NOMO-1 treated with dmso at 0.1 percent for 144 hours (cell line): ENCODE data around the gene NFU1.
"Not testable (repeated sequence)": the region's sequence is repeated elsewhere in the genome, so short reads cannot be mapped to it uniquely, and the experiment has no call there.

Experiments
- DNase-seq: peaks from one replicate; lab custom pipeline; 2025; ENCODE audit not compliant: unreplicated experiment; lab: John Stamatoyannopoulos, UW

NFU1 gene

DNA sequence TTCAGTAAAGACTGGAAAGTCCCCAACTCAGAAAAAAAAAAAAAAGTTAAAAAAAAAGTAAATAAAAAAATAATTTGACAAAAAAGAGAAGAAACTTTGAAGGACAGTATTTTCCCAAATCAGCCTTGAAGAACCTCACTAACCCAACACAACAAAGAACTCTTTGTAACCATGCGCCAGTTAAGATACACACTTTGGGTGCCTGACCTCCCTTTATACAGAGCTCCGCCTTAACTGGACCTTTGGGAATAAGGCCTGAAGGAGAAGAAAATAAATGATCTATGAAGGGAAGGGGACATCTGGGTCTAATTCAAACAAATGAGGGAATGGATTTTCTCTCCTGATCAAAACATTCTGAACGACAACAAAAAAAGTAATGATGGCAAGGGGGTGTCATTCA is 48.0 kb downstream of the NFU1 start:
- DNase-seq: no peak

DNA sequence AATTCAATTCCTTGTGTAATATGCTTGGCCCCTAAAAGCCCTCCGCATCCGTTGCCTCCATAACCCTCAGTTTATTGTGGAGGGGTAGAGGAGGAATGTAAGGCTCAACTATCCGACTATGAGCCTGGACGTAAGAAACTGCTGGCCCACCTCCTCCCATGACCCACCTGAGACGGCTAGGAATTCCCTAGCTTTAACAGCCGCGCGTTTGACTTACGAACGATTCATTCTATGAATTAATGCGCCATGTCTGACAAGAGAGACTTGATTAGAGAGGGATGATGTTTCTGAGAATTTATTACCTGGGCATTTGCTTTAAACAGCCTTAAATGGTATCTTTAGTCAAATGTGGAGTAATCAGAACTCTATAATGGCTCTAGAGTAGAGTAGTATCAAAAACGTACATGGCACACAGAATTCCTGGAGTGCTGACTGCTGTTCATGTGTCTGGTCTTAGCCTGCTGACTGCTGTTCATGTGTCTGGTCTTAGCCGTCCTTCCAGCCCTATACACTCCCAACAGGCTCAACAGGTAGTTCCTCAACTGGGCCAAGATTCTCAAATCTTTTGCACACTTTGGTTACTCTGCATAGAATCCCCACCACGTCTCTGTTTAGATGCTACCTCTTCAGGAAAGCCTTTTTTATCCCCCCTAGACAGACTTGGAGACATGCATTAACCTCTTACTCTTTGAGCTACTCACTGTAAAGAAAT is 49.3 kb downstream of the NFU1 start:
- DNase-seq: no peak

DNA sequence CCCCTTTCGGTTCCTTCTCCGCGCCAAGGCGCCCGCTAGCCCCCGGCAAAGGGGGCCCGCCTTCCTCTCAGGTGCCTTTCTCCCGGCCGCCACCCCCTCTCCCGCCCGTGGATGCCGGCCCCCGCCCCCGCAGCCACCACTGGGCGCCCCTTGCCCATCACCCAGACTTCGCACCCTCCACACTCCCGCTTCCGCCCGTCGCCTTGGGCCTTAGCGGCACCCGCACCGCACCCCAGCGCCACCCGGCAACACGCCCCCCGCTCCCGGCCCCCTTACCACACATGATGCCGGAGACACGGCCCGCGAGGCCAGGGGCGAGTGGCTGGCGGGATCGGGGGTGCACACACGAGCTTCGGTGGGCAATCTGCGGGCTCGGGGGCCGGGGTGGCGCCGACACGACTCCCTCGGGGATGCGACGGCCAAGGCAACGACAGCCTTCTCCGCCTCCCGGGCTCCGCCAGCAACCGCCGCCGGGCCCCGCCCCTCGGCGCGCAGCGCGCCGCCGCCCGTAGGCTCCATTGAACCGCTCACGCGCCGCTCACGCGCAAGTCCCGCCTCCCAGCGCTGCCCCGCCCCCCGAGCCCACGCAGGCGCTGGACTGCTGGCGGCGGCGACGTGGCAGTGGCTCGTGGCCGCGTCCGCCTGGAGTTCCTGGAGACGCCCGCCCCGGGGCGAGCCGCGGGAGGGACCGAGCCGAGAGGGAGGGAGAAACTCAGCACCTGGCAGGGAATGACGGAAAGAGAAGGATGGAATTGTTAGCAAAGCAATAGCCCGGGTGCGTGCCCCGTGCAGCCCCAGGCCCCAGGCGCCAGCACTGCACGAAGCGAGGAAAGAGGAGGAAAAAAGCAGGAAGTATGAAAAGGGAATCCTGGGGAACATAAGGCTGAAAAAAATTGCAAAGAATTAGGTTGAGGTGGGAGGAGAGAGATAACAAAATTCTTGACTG is 50.2 kb downstream of the NFU1 start, which contains the start of gene GFPT1:
GFPT1 (minus strand) TSS at position 439 of the 946 bp plus-strand sequence; CDS start at position 283, 156 bp downstream.
- DNase-seq: peak; percentile 92

GRCh38 chr2:69386360-69386759 is 50.9 kb downstream of the NFU1 start:
- no peak for DNase-seq

DNA sequence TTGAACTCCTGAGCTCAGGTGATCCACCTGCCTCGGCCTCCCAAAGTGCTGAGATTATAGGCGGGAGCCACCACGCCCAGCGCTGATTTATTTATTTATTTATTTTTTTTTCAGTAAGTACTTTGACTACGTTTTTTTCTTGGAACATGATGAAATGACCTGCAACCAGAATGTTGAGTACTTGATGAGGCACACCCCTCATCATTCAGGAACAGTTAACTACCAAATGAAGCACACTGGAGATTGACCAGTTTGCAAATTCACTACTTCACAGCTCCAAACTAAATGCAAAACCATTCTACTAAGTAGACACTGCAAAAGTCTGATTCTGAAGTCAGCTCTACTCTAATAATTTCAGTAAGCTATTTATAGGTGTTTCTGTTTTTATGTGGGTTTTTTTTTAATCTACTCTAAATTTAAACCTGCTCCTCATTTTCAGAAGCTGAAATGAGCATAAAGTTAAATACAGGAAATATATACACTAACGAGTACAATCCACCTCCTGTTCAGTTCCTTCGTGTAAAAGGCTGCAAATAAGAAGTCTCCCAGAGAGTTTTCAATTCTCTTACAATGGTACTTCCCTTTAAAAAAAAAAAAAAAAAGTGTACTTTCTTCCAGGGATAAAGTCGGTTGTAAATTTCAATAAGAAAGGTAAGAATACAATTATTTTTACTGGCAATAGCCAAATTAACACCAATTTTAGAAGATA is 51.6 kb downstream of the NFU1 start:
- DNase-seq: no peak

- DNase-seq: no peak
Observed at GRCh38 chr2:69384618-69385081, 52.6 kb downstream of the NFU1 start.

- no peak for DNase-seq
Observed at GRCh38 chr2:69383176-69383812, 53.9 kb downstream of the NFU1 start.

- no peak for DNase-seq
Observed at GRCh38 chr2:69382547-69382946, 54.7 kb downstream of the NFU1 start.

GRCh38 chr2:69381337-69381737 is 55.9 kb downstream of the NFU1 start:
- no peak for DNase-seq

GRCh38 chr2:69380072-69380917 is 56.9 kb downstream of the NFU1 start:
- DNase-seq: no peak

DNA sequence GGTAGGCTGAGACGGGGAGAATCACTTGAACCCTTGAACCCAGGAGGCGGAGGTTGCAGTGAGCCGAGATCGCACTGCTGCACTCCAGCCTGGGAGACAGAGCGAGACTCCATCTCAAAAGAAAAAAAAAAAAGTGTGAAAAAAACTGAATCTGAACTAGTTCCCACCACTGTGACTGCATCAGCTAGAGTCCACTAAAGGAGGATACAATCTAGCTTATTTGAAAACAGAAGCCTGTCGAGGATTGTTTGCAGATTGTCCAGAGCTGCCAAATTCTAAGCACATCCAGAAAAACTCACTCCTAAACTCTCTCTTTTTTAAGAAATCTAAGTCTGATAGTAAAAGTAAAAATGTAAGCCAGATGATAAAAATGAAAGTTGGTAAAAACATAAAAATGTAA is 60.8 kb downstream of the NFU1 start:
- no peak for DNase-seq

DNA sequence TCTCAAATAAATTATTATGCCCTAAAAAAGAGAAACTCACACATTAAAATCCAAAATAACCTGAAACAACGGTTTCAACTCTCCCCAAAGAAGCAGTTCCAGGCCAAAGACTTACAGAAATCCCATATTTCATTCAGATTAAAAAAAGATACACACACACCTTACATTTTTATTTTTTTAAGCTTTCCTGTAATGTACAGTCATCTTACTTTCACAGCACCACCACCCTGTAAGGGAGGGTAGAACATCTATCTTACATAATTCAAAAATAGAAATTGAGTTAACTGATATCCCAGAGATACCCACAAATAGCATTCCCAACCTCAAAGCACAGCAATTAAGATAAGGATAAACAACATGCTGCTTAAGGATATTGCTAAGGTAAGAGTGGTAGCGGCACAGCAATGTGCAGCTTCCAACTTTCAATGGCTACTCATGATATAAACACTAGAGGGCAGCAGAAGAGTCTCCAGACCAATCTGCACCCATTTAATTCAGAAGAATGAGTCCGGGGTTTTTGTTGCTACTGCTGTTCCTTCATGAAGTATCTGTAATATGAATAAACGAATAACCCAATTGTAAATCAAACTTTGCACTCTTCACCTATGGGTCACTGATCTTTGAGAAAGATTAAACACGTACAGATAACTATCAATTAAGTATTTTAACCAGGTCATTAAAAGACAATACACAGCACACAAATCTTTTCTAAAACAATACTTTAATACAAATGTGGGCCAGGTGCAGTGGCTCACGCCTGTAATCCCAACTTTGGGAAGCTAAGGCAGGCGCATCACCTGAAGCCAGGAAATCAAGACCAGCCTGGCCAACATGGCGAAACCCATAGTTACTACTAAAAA is 61.5 kb downstream of the NFU1 start:
- no peak for DNase-seq

GRCh38 chr2:69372767-69373166 is 64.5 kb downstream of the NFU1 start:
- DNase-seq: no peak

DNA sequence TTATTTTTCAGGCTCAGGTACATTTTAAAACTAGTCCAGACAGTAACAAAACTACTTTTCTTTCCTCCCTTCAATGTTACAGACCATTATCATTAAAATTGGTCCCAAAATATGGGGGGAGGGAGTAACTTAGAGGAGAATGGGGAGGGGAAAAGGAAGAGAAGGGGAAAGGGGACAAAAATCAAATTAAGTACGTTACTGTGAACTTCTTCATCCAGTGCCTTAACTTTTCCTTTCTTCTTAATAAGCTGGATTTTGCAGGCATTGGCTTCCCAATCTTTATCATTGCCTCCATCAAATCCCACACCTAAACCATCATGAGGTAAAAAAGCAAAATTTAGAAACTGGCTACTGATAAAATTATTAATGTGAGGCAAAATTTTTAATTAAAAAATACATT is 67.4 kb downstream of the NFU1 start:
- no peak for DNase-seq

GRCh38 chr2:69368588-69368987 is 68.6 kb downstream of the NFU1 start:
- no peak for DNase-seq

DNA sequence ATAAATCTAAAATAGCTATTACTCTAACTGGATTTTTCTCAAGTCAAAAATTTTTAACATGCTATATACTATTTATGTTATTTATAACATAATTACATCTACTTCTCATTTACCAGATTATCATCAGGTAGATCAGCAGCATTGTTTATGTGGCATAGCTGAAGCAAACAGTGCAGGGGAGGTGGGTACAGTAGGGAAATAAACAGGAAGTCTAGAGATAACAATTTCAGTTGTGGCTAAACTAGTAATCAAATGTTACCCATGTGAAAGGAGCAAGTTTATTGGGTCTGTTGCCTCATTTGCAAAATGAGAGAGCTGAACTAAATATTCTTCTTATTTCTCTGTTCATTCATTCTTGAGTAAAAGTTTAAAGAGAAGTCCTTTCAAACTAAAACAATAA is 77.9 kb downstream of the NFU1 start:
- DNase-seq: no peak

DNA sequence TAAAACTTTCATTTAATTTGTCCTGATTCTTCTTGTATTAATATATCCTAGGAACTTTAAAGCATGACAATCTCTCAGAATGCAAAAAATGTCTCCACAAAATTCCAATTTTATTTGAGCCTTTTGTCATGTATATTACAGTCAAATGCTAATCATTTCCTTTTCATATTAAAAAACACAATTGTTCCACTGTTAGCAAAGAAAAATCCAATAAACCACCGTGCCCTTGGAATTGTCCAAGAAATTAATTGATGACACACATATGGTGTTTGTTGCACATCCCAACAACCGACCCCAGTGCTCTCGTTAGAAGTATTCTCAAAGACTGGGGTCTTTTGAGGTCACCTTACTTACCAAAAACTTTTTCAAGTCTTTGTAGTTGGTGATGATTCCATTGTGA is 78.3 kb downstream of the NFU1 start:
- no peak for DNase-seq

DNA sequence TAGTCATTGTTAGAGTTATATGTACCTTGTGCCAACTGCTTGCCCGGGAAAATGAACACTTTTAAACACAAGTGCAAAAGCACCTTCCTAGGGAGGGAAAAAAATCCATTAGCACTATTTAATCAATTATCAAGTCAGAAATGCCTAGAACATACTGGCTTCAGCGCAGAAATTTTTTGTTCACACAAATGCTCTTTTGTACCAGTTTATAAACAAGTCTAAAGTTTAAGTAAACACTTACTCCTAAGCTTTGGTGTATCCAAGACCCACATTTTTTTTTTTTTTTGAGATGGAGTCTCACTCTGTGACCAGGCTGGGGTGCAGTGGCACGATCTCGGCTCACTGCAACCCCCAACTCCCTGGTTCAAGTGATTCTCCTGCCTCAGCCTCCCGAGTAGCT is 80.8 kb downstream of the NFU1 start:
- DNase-seq: no peak

DNA sequence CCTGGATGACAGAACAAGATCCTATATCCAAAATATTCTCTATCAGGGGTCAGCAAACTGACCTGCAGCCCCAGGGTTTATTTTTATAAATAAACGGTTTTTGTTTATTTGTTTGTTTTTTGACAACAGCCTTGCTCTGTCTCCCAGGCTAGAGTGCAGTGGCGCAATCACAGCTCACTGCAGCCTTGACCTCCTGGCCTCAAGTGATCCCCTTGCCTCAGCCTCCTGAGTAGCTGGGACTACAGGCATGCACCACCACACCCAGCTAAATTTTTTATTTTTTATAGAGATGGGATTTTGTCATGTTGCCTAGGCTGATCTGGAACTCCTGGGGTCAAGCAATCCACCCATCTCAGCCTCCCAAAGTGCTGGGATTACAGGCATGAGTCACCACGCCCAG is 82.3 kb downstream of the NFU1 start:
- DNase-seq: not testable (repeated sequence)
